ENCODE measurements around the gene LMTK3. TPM values are rescaled to one million over a fixed set of nuclear protein-coding genes. Genes with fewer than 3 reads are reported as not detected.
A peak's percentile ranks its signal among the peaks of the same experiment; 100 is the strongest.

The LMTK3 gene
- total RNA-seq, 4 donors from 2014 or later, result 2.1 to 7.8 (median 2.8) TPM

GRCh38 chr19:48469934-48470680 lies 41.5 kb downstream of the LMTK3 start:
- no peaks in the 10 kb centered on the region for H3K9me3 ChIP-seq
- peaks cover 9 to 34% (median 15%) of the 10 kb centered on the region in 3 donors for H3K4me1 ChIP-seq
- H3K4me3 ChIP-seq, result peak overlapping the region; percentile 85 to 98 (median 92)
- DNase-seq, result no peak
- H3K36me3 ChIP-seq, result peaks cover 46 to 51% (median 46%) of the 10 kb centered on the region in 3 donors
- 58 to 59% methylated on average over 17 of the region's 20 CpGs for WGBS, 2 donors
- intact Hi-C loops (cut with DNase I), result no loop called here
- H3K27me3 ChIP-seq, result no peaks in the 10 kb centered on the region
- peak overlapping the region; percentile 96 to 100 (median 98) for H3K27ac ChIP-seq
- no peak for TF ChIP-seq POLR2A (IDR thresholded peaks at IDR 0.05)
- no peak for TF ChIP-seq CTCF (IDR thresholded peaks at IDR 0.05)

GRCh38 chr19:48469289-48469881 lies 42.2 kb downstream of the LMTK3 start, which contains the start of gene CYTH2:
Gene CYTH2 (plus strand): TSS chr19:48469369. CDS start chr19:48469508, 139 bp downstream.
- peak within 1 kb of the TSS; percentile 96 to 100 (median 98) for H3K27ac ChIP-seq
- WGBS, 2 donors, result 2% methylated on average over 8 of the region's 66 CpGs; no CpG with 5 or more reads in 1 of the 2 donors
- H3K27me3 ChIP-seq, result no peaks in the 10 kb centered on the region
- DNase-seq, result peak; percentile 40
- peaks cover 39 to 44% (median 39%) of the 10 kb centered on the region in 3 donors for H3K36me3 ChIP-seq
- intact Hi-C loops (cut with DNase I), result no loop called here
- TF ChIP-seq CTCF (IDR thresholded peaks at IDR 0.05) (peak in 2 of 6 experiments; percentile 3 to 6), POLR2A (IDR thresholded peaks at IDR 0.05) (peak in 3 of 4 donors; percentile 89 to 96 (median 94))
- peak within 1 kb of the TSS; percentile 85 to 98 (median 92) for H3K4me3 ChIP-seq
- peaks cover 9 to 34% (median 15%) of the 10 kb centered on the region in 3 donors for H3K4me1 ChIP-seq
- H3K9me3 ChIP-seq, result no peaks in the 10 kb centered on the region

- peak overlapping the region; percentile 96 to 100 (median 98) for H3K27ac ChIP-seq
- WGBS, 2 donors, result 0 to 1% methylated on average over 16 to 23 of the region's 36 CpGs
- peak; percentile 99 for DNase-seq
- TF ChIP-seq CTCF (IDR thresholded peaks at IDR 0.05), result peak in 1 of 6 experiments; percentile 7
- TF ChIP-seq POLR2A (IDR thresholded peaks at IDR 0.05), result no peak
- H3K4me3 ChIP-seq, result peak overlapping the region; percentile 85 to 98 (median 92)
- H3K9me3 ChIP-seq, result no peaks in the 10 kb centered on the region
- intact Hi-C loops (cut with DNase I), result no loop called here
- peaks cover 33 to 38% (median 33%) of the 10 kb centered on the region in 3 donors for H3K36me3 ChIP-seq
- H3K4me1 ChIP-seq, result peaks cover 9 to 34% (median 15%) of the 10 kb centered on the region in 3 donors
- no peaks in the 10 kb centered on the region for H3K27me3 ChIP-seq
These were observed 42.8 kb downstream of the LMTK3 start for GRCh38 chr19:48468772-48469288.

- peaks cover 9 to 27% (median 15%) of the 10 kb centered on the region in 3 donors for H3K4me1 ChIP-seq
- H3K27me3 ChIP-seq, result no peaks in the 10 kb centered on the region
- intact Hi-C loops (cut with DNase I), result no loop called here
- 49 to 61% methylated on average over 8 to 13 of the region's 16 CpGs for WGBS, 2 donors
- no peaks in the 10 kb centered on the region for H3K9me3 ChIP-seq
- TF ChIP-seq CTCF (IDR thresholded peaks at IDR 0.05), result no peak
- no peak overlapping the region for H3K4me3 ChIP-seq
- H3K36me3 ChIP-seq, result peaks cover 14 to 28% (median 16%) of the 10 kb centered on the region in 3 donors
- no peak for DNase-seq
- H3K27ac ChIP-seq, result no peak overlapping the region
These were observed 44.9 kb downstream of the LMTK3 start for GRCh38 chr19:48466561-48467325.
